ENCODE results near the gene NUFIP1.
"Not testable (repeated sequence)": the region's sequence is repeated elsewhere in the genome, so short reads cannot be mapped to it uniquely, and the experiment has no call there.

Gene NUFIP1

GRCh38 chr13:45024847-45025246 lies 35.6 kb upstream of the NUFIP1 start:
- TF ChIP-seq POLR2AphosphoS5 (IDR thresholded peaks at IDR 0.05; ENCODE audit: low read depth) = no peak
- TF ChIP-seq GABPA (IDR thresholded peaks at IDR 0.05; ENCODE audit: low read depth) = no peak
- no peak for TF ChIP-seq CTCF (IDR thresholded peaks at IDR 0.05; ENCODE audit: insufficient read depth, low read length)
- TF ChIP-seq SPI1 (IDR thresholded peaks at IDR 0.05; ENCODE audit: borderline replicate concordance, low read depth) = no peak
- TF ChIP-seq REST (IDR thresholded peaks at IDR 0.05; ENCODE audit: insufficient replicate concordance, low read depth) = no peak
- H3K27me3 ChIP-seq (ENCODE audit: insufficient read depth, poor library complexity, severe bottlenecking) = no peaks in the 10 kb centered on the region
- DNase-seq (ENCODE audit: low read depth in 1 of 2, low spot score in 1 of 2) = no peak
- no peak overlapping the region for H3K4me3 ChIP-seq (replicated peaks; ENCODE audit: insufficient read depth, low read length)
- no peak overlapping the region for H3K27ac ChIP-seq (replicated peaks)

GRCh38 chr13:45021250-45021649 lies 32.0 kb upstream of the NUFIP1 start:
- H3K27ac ChIP-seq (replicated peaks) = no peak overlapping the region

GRCh38 chr13:45019981-45020380 lies 30.7 kb upstream of the NUFIP1 start:
- not testable (repeated sequence) for DNase-seq (ENCODE audit: low read depth in 1 of 2, low spot score in 1 of 2); H3K27me3 ChIP-seq (ENCODE audit: insufficient read depth, poor library complexity, severe bottlenecking); H3K27ac ChIP-seq (replicated peaks); H3K4me3 ChIP-seq (replicated peaks; ENCODE audit: insufficient read depth, low read length)

More at GRCh38 chr13:45021250-45021649, 32.0 kb upstream of the NUFIP1 start:
- H3K27me3 ChIP-seq (ENCODE audit: insufficient read depth, poor library complexity, severe bottlenecking) = no peaks in the 10 kb centered on the region
- no peak overlapping the region for H3K4me3 ChIP-seq (replicated peaks; ENCODE audit: insufficient read depth, low read length)
- no peak for DNase-seq (ENCODE audit: low read depth in 1 of 2, low spot score in 1 of 2)
- TF ChIP-seq GABPA (IDR thresholded peaks at IDR 0.05; ENCODE audit: low read depth) (no peak), REST (IDR thresholded peaks at IDR 0.05; ENCODE audit: insufficient replicate concordance, low read depth) (no peak), SPI1 (IDR thresholded peaks at IDR 0.05; ENCODE audit: borderline replicate concordance, low read depth) (no peak), CTCF (IDR thresholded peaks at IDR 0.05; ENCODE audit: insufficient read depth, low read length) (no peak), POLR2AphosphoS5 (IDR thresholded peaks at IDR 0.05; ENCODE audit: low read depth) (no peak)

- no peaks in the 10 kb centered on the region for H3K27me3 ChIP-seq (ENCODE audit: insufficient read depth, poor library complexity, severe bottlenecking)
- no peak for DNase-seq (ENCODE audit: low read depth in 1 of 2, low spot score in 1 of 2)
- no peak overlapping the region for H3K27ac ChIP-seq (replicated peaks)
- TF ChIP-seq REST (IDR thresholded peaks at IDR 0.05; ENCODE audit: insufficient replicate concordance, low read depth) (no peak), GABPA (IDR thresholded peaks at IDR 0.05; ENCODE audit: low read depth) (no peak), CTCF (IDR thresholded peaks at IDR 0.05; ENCODE audit: insufficient read depth, low read length) (no peak), POLR2AphosphoS5 (IDR thresholded peaks at IDR 0.05; ENCODE audit: low read depth) (no peak), SPI1 (IDR thresholded peaks at IDR 0.05; ENCODE audit: borderline replicate concordance, low read depth) (no peak)
- H3K4me3 ChIP-seq (replicated peaks; ENCODE audit: insufficient read depth, low read length) = no peak overlapping the region
Measured at GRCh38 chr13:45016792-45017425, 27.6 kb upstream of the NUFIP1 start.
